ENCODE results near the gene PRRC2A. TPM values are rescaled to one million over a fixed set of nuclear protein-coding genes. Genes with fewer than 3 reads are reported as not detected.

The PRRC2A gene
- total RNA-seq, 6 experiments from 2014 or later, result 216 to 259 (median 231) TPM

GRCh38 chr6:31665501-31666336, 45.2 kb downstream of the PRRC2A start, which contains the start of gene CSNK2B:
Gene CSNK2B, plus strand, starts transcription at chr6:31666080. Its CDS starts 752 bp downstream, at chr6:31666832.
- Mint-ChIP-seq H3K36me3 (ENCODE audit: low read depth) (peaks cover 46% of the 10 kb centered on the region), H3K27ac (peak within 1 kb of the TSS; percentile 98), H3K4me1 (ENCODE audit: low read depth) (peaks cover 70% of the 10 kb centered on the region), H3K4me3 (peak within 1 kb of the TSS; percentile 95), H3K27me3 (ENCODE audit: insufficient read depth) (peaks cover 4% of the 10 kb centered on the region), H3K9me3 (no peaks in the 10 kb centered on the region)
- peak; percentile 47 for TF ChIP-seq CTCF (IDR thresholded peaks at IDR 0.05)
- DNase-seq, result peak; percentile 97

GRCh38 chr6:31666337-31666965, 45.9 kb downstream of the PRRC2A start:
- peak overlapping the region; percentile 95 for H3K4me3 Mint-ChIP-seq
- peaks cover 63% of the 10 kb centered on the region for H3K4me1 Mint-ChIP-seq (ENCODE audit: low read depth)
- peak overlapping the region; percentile 98 for H3K27ac Mint-ChIP-seq
- H3K9me3 Mint-ChIP-seq, result no peaks in the 10 kb centered on the region
- no peak for TF ChIP-seq CTCF (IDR thresholded peaks at IDR 0.05)
- peaks cover 4% of the 10 kb centered on the region for H3K27me3 Mint-ChIP-seq (ENCODE audit: insufficient read depth)
- no peak for DNase-seq
- peaks cover 52% of the 10 kb centered on the region for H3K36me3 Mint-ChIP-seq (ENCODE audit: low read depth)

- Mint-ChIP-seq H3K27me3 (ENCODE audit: insufficient read depth) (peaks cover 8% of the 10 kb centered on the region), H3K27ac (peak within 1 kb of the TSS; percentile 31), H3K9me3 (no peaks in the 10 kb centered on the region), H3K4me3 (no peak within 1 kb of the TSS), H3K36me3 (ENCODE audit: low read depth) (peaks cover 57% of the 10 kb centered on the region), H3K4me1 (ENCODE audit: low read depth) (peaks cover 40% of the 10 kb centered on the region)
- no peak for DNase-seq
- TF ChIP-seq CTCF (IDR thresholded peaks at IDR 0.05), result no peak
These were observed 49.2 kb downstream of the PRRC2A start, which contains the start of gene LY6G5B for GRCh38 chr6:31669676-31670075. Gene LY6G5B, plus strand, starts transcription at chr6:31669976. Its CDS starts 975 bp downstream, at chr6:31670951.

- Mint-ChIP-seq H3K4me3 (no peak overlapping the region), H3K27me3 (ENCODE audit: insufficient read depth) (peaks cover 5% of the 10 kb centered on the region), H3K4me1 (ENCODE audit: low read depth) (peaks cover 14% of the 10 kb centered on the region), H3K27ac (no peak overlapping the region), H3K36me3 (ENCODE audit: low read depth) (peaks cover 18% of the 10 kb centered on the region), H3K9me3 (no peaks in the 10 kb centered on the region)
- TF ChIP-seq CTCF (IDR thresholded peaks at IDR 0.05), result no peak
- no peak for DNase-seq
These were observed 55.9 kb downstream of the PRRC2A start for GRCh38 chr6:31676322-31676903.

GRCh38 chr6:31676904-31677303, 56.4 kb downstream of the PRRC2A start:
- peaks cover 5% of the 10 kb centered on the region for H3K27me3 Mint-ChIP-seq (ENCODE audit: insufficient read depth)
- H3K9me3 Mint-ChIP-seq, result no peaks in the 10 kb centered on the region
- no peak for TF ChIP-seq CTCF (IDR thresholded peaks at IDR 0.05)
- peaks cover 16% of the 10 kb centered on the region for H3K36me3 Mint-ChIP-seq (ENCODE audit: low read depth)
- peaks cover 17% of the 10 kb centered on the region for H3K4me1 Mint-ChIP-seq (ENCODE audit: low read depth)
- no peak overlapping the region for H3K27ac Mint-ChIP-seq
- no peak for DNase-seq
- no peak overlapping the region for H3K4me3 Mint-ChIP-seq
